HepG2 (cell line): Measurements from ENCODE around the gene ACP7. TPM values are rescaled to one million over a fixed set of nuclear protein-coding genes. Genes with fewer than 3 reads are reported as not detected.

Experiments used
- ATF4 ChIP-seq, 2 experiments: fragments of 450-650 bp in 1 of 2; sonication (generic) in 1 of 2; formaldehyde crosslinking; IDR thresholded peaks; 2 replicates each; pipeline versions ENCODE4 v1.5.0 to v1.8.0; 2020 to 2022; ENCODE audit warnings: mild to moderate bottlenecking in 1 of 2, missing genetic modification reagents in 1 of 2
- CREBL2 ChIP-seq: sonication (generic); formaldehyde crosslinking; IDR thresholded peaks from 2 replicates; pipeline ENCODE4 v1.8.1; 2023; ENCODE audit warnings: missing genetic modification reagents, mild to moderate bottlenecking, borderline replicate concordance
- GFI1 ChIP-seq: sonication (generic); formaldehyde crosslinking; IDR thresholded peaks from 2 replicates; pipeline ENCODE4 v1.5.0; 2020; ENCODE audit warnings: missing genetic modification reagents, mild to moderate bottlenecking, borderline replicate concordance
- HINFP ChIP-seq: sonication (generic); formaldehyde crosslinking; IDR thresholded peaks from 2 replicates; pipeline ENCODE4 v1.4.0; 2020; ENCODE audit warnings: low read depth, mild to moderate bottlenecking, missing genetic modification reagents
- IKZF1 ChIP-seq: fragments of 450-650 bp; IDR thresholded peaks from 2 replicates; pipeline ENCODE4 v1.7.1; 2016
- KDM3A ChIP-seq: IDR thresholded peaks from 2 replicates; pipeline ENCODE4 v1.6.1; 2018; ENCODE audit warnings: low read depth, missing compliant biosample characterization
- MTA1 ChIP-seq: sonication (generic); formaldehyde crosslinking; IDR thresholded peaks from 2 replicates; pipeline ENCODE4 v1.4.0; 2020; ENCODE audit warnings: missing genetic modification reagents, mild to moderate bottlenecking, borderline replicate concordance
- NR0B2 ChIP-seq: sonication (generic); formaldehyde crosslinking; IDR thresholded peaks from 2 replicates; pipeline ENCODE4 v1.4.0; 2020; ENCODE audit warnings: mild to moderate bottlenecking, missing genetic modification reagents
- PBX3 ChIP-seq: sonication (generic); formaldehyde crosslinking; IDR thresholded peaks from 2 replicates; pipeline ENCODE4 v1.8.1; 2023; ENCODE audit warnings: missing genetic modification reagents, inconsistent platforms, borderline replicate concordance
- RBM39 ChIP-seq: fragments of 200-400 bp; formaldehyde crosslinking; IDR thresholded peaks from one replicate; pipeline ENCODE4 v1.6.1; 2018; ENCODE audit warnings: antibody characterized with exemption, mild to moderate bottlenecking, low read depth, low read length; ENCODE audit not compliant: poor library complexity, severe bottlenecking
- SYNCRIP ChIP-seq: fragments of 200-400 bp; formaldehyde crosslinking; IDR thresholded peaks from 2 replicates; pipeline ENCODE4 v1.6.1; 2018; ENCODE audit warnings: mild to moderate bottlenecking, low read depth, low read length; ENCODE audit not compliant: insufficient read depth
- TBL1XR1 ChIP-seq: fragments of 150-350 bp; IDR thresholded peaks from 2 replicates; pipeline ENCODE4 v1.6.1; 2014; ENCODE audit warnings: borderline replicate concordance, low read length; ENCODE audit not compliant: partially characterized antibody
- TIGD3 ChIP-seq: sonication (generic); formaldehyde crosslinking; IDR thresholded peaks from 2 replicates; pipeline ENCODE4 v1.5.1; 2020; ENCODE audit warnings: mild to moderate bottlenecking, missing genetic modification reagents, borderline replicate concordance
- TRIM24 ChIP-seq: sonication (generic); formaldehyde crosslinking; IDR thresholded peaks from 2 replicates; pipeline ENCODE4 v1.8.0; 2022; ENCODE audit warnings: mild to moderate bottlenecking, missing genetic modification reagents
- XRCC5 ChIP-seq: fragments of 200-400 bp; formaldehyde crosslinking; optimal IDR thresholded peaks from 2 replicates; pipeline ENCODE3; 2017; ENCODE audit warnings: mild to moderate bottlenecking, low read length
- ZFX ChIP-seq: sonication (generic); formaldehyde crosslinking; IDR thresholded peaks from 2 replicates; pipeline ENCODE4 v1.4.0; 2020; ENCODE audit warnings: mild to moderate bottlenecking, low read depth, missing genetic modification reagents, moderate library complexity
- ZNF124 ChIP-seq: sonication (generic); formaldehyde crosslinking; IDR thresholded peaks from 2 replicates; pipeline ENCODE4 v1.4.0; 2020; ENCODE audit warnings: missing genetic modification reagents
- ZNF691 ChIP-seq: sonication (generic); formaldehyde crosslinking; IDR thresholded peaks from 2 replicates; pipeline ENCODE4 v1.4.0; 2020; ENCODE audit warnings: missing genetic modification reagents, low read depth, mild to moderate bottlenecking, borderline replicate concordance
- ZNF709 ChIP-seq: sonication (generic); formaldehyde crosslinking; IDR thresholded peaks from 2 replicates; pipeline ENCODE4 v1.5.0; 2020; ENCODE audit warnings: mild to moderate bottlenecking, missing genetic modification reagents
- ZNF724P ChIP-seq: sonication (generic); formaldehyde crosslinking; IDR thresholded peaks from 2 replicates; pipeline ENCODE4 v1.8.0; 2022; ENCODE audit warnings: missing genetic modification reagents, borderline replicate concordance
- ZSCAN20 ChIP-seq: sonication (generic); formaldehyde crosslinking; IDR thresholded peaks from 2 replicates; pipeline ENCODE4 v1.4.0; 2020; ENCODE audit warnings: missing genetic modification reagents, mild to moderate bottlenecking, borderline replicate concordance
- polyA plus RNA-seq, 8 experiments: library from polyadenylated mRNA; depleted of rRNA in 3 of 8; stranded (reverse) in 7 of 8; unstranded in 1 of 8; fragments of >200 nt; fragmentation: Illumina TruSeq in 4 of 8; extraction: Trizol in 4 of 8; gene quantifications; 2 replicates each; pipeline versions ENCODE4 v1.2.1 to v1.2.3, GENCODE V29; 2011 to 2016; ENCODE audit warnings: low read depth in 4 of 8, missing spikeins in 1 of 8, mixed read lengths in 1 of 8; ENCODE audit not compliant: insufficient read depth in 1 of 8
- total RNA-seq, 5 experiments: library from RNA; depleted of rRNA; stranded (reverse); fragments of >200 nt; fragmentation: Illumina TruSeq; extraction: Trizol; gene quantifications; 2 replicates each; pipeline ENCODE4 v1.2.3, GENCODE V29; 2016; ENCODE audit warnings: low read depth in 1 of 5

The ACP7 gene
- total and polyA plus RNA-seq, 2 of the 13 experiments (the other 11 are each of a cell fraction or from before 2014, with no cell fraction given) = not detected

GRCh38 chr19:39125554-39126311 lies 41.6 kb downstream of the ACP7 start, which contains the start of gene PAK4 (continued):
- TF ChIP-seq MTA1 (peak; percentile 81; the same call in 1 of the 2 replicates), ZNF124 (0 out of 2 replicates have a peak, but pooled peaks have one; percentile 13), IKZF1 (no peak), TIGD3 (CRISPR knock-in tag) (no peak), ATF4 (CRISPR knock-in tag; IDR thresholded peaks at IDR 0.05) (0 out of 4 replicates have a peak, but pooled peaks of 1 of the 2 experiments have one; percentile 24), XRCC5 (no peak), ZNF691 (CRISPR knock-in tag) (no peak), TRIM24 (CRISPR knock-in tag) (no peak), NR0B2 (no peak), PBX3 (CRISPR knock-in tag) (no peak), KDM3A (CRISPR knock-in tag) (no peak; the same call in 1 of the 2 replicates), ZNF709 (CRISPR knock-in tag) (peak; percentile 72; the same call in 1 of the 2 replicates), ZNF724P (CRISPR knock-in tag) (no peak), ZFX (peak; percentile 78), TBL1XR1 (no peak), ZSCAN20 (no peak), CREBL2 (CRISPR knock-in tag) (no peak), SYNCRIP (no peak), RBM39 (peak; percentile 42), HINFP (CRISPR knock-in tag) (no peak), GFI1 (peak; percentile 68; the same call in 1 of the 2 replicates)
